GM10248 (cell line): ENCODE results near the gene ORM2.
A peak's percentile ranks its signal among the peaks of the same experiment; 100 is the strongest.

Experiments
- CTCF ChIA-PET: fragments of 300-600 bp; sonication (Branson Sonifier 250); formaldehyde crosslinking; extraction: SDS; loops from one replicate; lab custom pipeline; 2021; ENCODE audit warnings: antibody characterized with exemption; lab: Yijun Ruan, JAX
- POLR2A ChIA-PET: fragments of 350-650 bp; sonication (Branson Sonifier 250); formaldehyde crosslinking; extraction: SDS; loops from one replicate; lab custom pipeline; 2020; ENCODE audit warnings: antibody characterized with exemption; lab: Yijun Ruan, JAX
- DNase-seq: peaks from one replicate; pipeline ENCODE4 v3.0.0; 2012; ENCODE audit errors: extremely low spot score
- CTCF ChIP-seq: IDR thresholded peaks from 2 replicates; pipeline ENCODE4 v1.5.1; 2012; ENCODE audit warnings: mild to moderate bottlenecking, low read depth; ENCODE audit errors: extremely low read depth, missing control alignments, control extremely low read depth

Gene ORM2

DNA sequence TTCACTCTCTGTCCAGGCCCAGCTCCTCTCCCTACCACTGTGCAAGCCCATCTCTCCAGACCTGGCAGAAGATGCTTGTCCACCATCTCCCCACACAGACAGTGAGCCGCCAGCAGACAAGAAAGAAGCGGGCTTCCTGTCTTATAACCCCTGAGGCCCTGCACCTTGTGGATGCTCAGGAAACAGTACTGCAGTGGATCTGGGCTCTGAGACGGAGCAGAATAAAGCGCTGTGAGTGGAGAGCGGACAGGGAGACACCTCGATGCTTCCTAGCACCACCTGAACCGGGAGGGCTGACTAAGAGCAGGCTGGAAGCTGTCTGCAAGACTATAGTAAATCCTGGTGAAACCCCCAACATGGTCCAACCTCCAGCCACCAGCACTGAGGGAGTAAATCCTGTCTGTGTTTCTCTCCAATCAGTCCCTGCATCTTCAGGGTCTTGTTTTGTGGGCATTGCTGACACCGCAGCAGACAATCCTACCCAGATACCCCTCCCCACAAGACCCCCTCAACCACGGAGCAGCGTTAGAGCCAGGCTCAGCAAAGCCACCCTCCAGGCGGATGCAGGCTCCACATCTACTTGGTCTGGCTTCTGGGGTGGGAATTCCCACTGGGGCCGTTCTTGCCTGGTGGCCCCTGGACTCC, 18.7 kb downstream of the ORM2 start:
- ChIA-PET CTCF (interaction anchor here (0.7 to 1.8 kb wide), 3 partner anchors 8 to 35 kb away, joined by 3 to 5 read pairs (median 3); no protein-coding TSS in a partner anchor), POLR2A (no interaction called here)
- DNase-seq, result no peak
- TF ChIP-seq CTCF, result no peak

DNA sequence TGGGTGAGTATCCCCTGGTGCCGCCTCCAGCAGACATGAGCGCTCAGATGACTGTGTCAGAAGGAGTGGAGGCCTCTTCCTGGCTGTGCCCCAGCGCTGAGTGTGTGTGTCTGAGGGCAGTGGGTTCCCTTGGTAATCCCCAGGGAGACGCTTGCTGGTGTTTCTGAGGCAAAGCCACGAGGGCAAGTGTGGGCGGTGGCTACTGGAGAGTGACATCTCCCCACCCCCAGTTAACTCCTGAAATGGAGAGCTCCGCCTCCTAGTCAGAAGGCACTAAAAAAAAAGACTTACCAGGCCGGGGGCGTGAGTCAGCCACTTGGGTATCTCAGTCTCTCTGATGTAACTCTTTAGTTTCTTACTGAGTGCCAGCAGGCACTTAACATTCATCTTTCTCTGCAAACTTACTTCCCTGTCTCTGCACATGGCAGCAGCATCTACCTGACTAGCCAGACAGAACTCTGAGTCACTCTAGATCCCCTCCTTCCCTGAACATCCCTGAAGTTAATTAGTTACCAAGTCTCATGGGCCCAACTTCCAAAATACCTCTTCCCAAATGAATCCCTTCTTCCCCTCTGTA, 19.3 kb downstream of the ORM2 start:
- CTCF ChIA-PET, result interaction anchor here (1.8 kb wide), 1 partner anchor 10 kb away, joined by 5 read pairs; no protein-coding TSS in a partner anchor
- DNase-seq, result peak; percentile 90
- POLR2A ChIA-PET, result no interaction called here
- TF ChIP-seq CTCF, result no peak

DNA sequence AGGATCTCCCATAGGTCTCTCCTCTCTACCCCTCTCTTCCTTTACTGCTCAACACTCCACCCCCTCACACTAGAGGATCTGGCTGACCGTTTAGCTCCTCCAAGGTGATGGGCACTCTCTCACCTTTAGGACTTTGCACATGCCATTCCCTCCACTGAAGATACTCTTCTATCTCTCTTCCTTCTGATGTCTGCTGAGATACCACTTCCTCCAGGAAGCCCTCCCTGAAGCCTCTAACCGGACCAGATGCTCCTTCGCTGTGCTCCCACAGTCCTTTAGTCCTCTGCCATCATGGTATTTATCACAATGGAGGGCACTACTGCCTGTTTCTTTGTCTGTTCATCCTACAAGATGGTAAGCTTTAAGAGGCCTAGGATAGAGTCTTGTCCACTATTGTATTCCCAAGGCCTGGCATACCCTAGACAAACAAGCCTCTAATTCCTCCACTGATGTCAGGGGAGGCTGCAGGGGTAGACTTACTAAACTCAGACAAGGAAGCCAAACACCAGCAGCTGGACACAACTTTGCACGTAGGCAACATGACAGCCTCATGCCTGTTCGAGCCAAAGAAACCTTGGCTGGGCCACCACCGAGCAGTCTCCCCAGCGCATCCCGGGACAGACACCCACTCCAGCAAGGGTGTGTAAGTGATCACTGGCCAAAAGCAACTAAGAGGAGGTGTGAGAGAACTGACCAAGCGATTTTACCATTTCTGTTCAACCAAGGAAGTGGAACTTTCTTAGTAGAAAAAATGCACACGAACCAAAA, 20.2 kb downstream of the ORM2 start:
- no peak for DNase-seq
- no peak for TF ChIP-seq CTCF
- POLR2A ChIA-PET, result no interaction called here
- CTCF ChIA-PET, result interaction anchor here (0.8 to 1.4 kb wide), 3 partner anchors 11 to 83 kb away, joined by 3 to 5 read pairs (median 3); no protein-coding TSS in a partner anchor

DNA sequence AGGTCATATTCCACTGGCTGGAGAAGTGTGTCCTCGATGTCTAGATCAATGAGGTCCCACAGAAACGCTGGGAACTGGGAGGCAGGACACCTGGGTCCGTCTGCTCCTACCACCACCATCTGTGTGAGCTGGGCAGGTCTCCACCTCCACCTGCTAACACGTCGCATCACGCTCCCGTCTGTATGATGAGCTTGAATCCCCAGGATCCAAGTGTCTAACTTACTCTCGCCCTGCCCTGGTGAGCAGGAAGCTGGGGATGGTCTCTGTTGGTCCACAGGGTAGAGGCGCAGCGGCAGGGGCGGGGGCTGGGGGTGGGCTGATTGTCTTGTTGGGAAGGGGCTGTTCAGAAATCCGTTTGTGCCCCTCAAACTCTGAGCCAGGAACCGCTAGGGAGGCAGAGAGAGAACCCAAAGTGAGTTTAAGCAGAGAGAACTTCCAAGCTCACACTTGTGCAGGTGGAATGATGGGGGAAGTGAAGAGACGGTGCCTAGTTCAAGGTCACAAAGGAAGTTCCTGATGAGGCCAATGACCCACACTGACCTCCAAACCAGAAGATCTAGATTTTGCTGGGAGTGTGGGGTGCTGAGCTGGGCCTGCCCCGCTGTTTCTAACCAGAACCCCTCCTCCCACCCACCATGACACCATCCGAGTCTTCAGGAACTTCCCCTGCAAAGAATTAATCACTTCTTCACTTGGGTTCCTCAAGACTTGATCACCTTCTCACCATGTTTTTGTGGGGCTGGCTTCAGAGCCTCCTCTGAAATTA, 21.1 kb downstream of the ORM2 start:
- POLR2A ChIA-PET, result interaction anchor here (0.6 to 0.7 kb wide), 2 partner anchors 14 to 45 kb away, joined by 3 to 8 read pairs; no protein-coding TSS in a partner anchor
- DNase-seq, result no peak
- CTCF ChIA-PET, result interaction anchor here (0.8 to 1.4 kb wide), 4 partner anchors 12 to 82 kb away, joined by 3 to 5 read pairs (median 3); no protein-coding TSS in a partner anchor
- TF ChIP-seq CTCF, result no peak

DNA sequence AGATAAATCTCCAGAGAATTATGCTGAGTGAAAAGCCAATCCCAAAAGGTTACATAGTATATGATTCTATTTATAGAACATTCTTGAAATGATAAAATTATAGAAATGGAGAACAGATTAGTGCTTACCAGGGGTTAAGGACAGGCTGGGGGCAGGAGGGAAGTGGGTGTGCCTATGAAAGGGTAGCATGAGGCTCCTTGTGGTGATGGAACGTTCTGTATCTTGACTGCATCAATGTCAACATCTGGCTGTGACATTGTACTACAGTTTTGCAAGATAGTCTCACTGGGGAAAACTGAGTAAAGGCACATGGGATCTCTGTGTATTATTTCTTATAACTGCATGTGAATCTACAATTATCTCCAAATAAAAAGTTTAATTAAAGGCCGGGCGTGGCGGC, 22.3 kb downstream of the ORM2 start:
- no peak for TF ChIP-seq CTCF
- DNase-seq, result no peak
- POLR2A ChIA-PET, result no interaction called here
- CTCF ChIA-PET, result interaction anchor here (2.1 kb wide), 1 partner anchor 7 kb away, joined by 6 read pairs; no protein-coding TSS in a partner anchor
